Measurements from ENCODE around the gene NFYB.

Gene NFYB

DNA sequence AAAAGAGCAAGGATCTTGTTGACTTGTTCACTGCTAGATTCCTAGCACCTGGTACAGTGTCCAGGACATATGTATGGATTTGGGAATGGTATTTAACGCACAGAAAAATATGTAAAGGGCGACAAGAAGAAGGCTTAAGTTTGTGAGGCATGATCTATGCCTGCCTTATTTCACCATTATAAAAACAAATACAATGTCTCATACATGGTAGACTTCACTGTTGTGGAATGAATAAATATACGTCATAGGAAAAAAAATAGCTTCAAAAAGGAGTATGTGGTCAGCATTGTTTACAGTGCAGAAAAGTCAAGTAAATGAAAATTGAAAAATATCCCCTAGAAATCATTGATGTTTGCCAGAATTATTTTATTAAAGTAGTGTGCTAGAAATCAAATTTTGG, 43.7 kb downstream of the NFYB start:
- H3K4me3 ChIP-seq (ENCODE audit: insufficient read depth, low read depth, low read length) = no peak overlapping the region
- H3K27ac ChIP-seq (ENCODE audit: insufficient read depth, low read depth, low read length, poor library complexity, severe bottlenecking) = no peak overlapping the region
- no peaks in the 10 kb centered on the region for H3K4me1 ChIP-seq (ENCODE audit: control insufficient read depth, insufficient read depth, low read length)
- no peaks in the 10 kb centered on the region for H3K9me3 ChIP-seq (ENCODE audit: control insufficient read depth, low read length)
- H3K36me3 ChIP-seq (ENCODE audit: control insufficient read depth, insufficient read depth, low read length) = no peaks in the 10 kb centered on the region
- no peaks in the 10 kb centered on the region for H3K27me3 ChIP-seq (ENCODE audit: control insufficient read depth, insufficient read depth, low read length, poor library complexity, severe bottlenecking)
- 92 to 100% methylated on average over 1 to 3 of the region's 3 CpGs for WGBS, 2 experiments

DNA sequence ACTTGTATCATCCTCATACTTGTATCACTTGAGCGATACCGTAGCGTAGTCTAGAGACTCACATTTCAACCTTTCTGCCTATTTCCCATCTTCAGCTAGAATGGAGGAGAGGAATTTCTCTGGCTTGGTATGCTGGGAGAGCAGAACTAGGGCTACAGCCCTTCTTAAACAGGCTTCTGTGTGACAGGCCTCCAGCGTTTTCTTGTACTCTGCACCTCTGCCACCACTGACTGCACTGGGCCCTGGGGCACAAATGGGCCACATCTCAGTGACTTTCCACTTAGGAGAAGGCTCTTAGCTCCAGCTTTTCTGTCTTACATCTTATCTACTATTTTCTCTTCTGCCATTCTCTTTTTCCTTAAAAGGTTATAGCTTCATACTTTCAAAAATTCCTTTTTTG, 46.9 kb downstream of the NFYB start:
- Histone ChIP-seq H3K27me3 (ENCODE audit: control insufficient read depth, insufficient read depth, low read length, poor library complexity, severe bottlenecking) (no peaks in the 10 kb centered on the region), H3K9me3 (ENCODE audit: control insufficient read depth, low read length) (no peaks in the 10 kb centered on the region), H3K4me3 (ENCODE audit: insufficient read depth, low read depth, low read length) (no peak overlapping the region), H3K36me3 (ENCODE audit: control insufficient read depth, insufficient read depth, low read length) (no peaks in the 10 kb centered on the region), H3K4me1 (ENCODE audit: control insufficient read depth, insufficient read depth, low read length) (no peaks in the 10 kb centered on the region), H3K27ac (ENCODE audit: insufficient read depth, low read depth, low read length, poor library complexity, severe bottlenecking) (no peak overlapping the region)
- 87 to 90% methylated on average over 4 of the region's 4 CpGs for WGBS, 2 experiments

DNA sequence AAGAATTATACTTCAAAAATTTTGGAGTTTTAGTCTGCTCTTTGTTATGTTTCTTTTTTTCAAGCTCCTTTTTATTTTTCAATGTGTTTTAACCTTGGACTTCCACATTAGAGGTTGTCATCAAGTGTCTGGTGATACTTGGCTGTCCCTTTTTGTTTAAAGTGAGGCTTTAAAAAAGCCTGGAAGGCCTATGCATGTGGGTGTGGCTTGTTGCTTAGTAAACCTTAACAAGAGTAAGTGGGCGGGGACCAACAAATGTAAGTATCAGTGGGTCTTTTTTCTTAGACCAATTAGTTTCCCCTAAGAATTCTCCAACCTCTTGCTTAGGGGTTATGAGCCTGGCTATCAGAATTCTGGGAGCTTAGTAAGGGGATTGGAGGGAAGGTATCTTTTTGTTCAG, 47.3 kb downstream of the NFYB start:
- Histone ChIP-seq H3K9me3 (ENCODE audit: control insufficient read depth, low read length) (no peaks in the 10 kb centered on the region), H3K4me3 (ENCODE audit: insufficient read depth, low read depth, low read length) (no peak overlapping the region), H3K27ac (ENCODE audit: insufficient read depth, low read depth, low read length, poor library complexity, severe bottlenecking) (no peak overlapping the region), H3K27me3 (ENCODE audit: control insufficient read depth, insufficient read depth, low read length, poor library complexity, severe bottlenecking) (no peaks in the 10 kb centered on the region), H3K36me3 (ENCODE audit: control insufficient read depth, insufficient read depth, low read length) (no peaks in the 10 kb centered on the region), H3K4me1 (ENCODE audit: control insufficient read depth, insufficient read depth, low read length) (no peaks in the 10 kb centered on the region)
- 73 to 96% methylated on average over 1 of the region's 1 CpG for WGBS, 2 experiments

DNA sequence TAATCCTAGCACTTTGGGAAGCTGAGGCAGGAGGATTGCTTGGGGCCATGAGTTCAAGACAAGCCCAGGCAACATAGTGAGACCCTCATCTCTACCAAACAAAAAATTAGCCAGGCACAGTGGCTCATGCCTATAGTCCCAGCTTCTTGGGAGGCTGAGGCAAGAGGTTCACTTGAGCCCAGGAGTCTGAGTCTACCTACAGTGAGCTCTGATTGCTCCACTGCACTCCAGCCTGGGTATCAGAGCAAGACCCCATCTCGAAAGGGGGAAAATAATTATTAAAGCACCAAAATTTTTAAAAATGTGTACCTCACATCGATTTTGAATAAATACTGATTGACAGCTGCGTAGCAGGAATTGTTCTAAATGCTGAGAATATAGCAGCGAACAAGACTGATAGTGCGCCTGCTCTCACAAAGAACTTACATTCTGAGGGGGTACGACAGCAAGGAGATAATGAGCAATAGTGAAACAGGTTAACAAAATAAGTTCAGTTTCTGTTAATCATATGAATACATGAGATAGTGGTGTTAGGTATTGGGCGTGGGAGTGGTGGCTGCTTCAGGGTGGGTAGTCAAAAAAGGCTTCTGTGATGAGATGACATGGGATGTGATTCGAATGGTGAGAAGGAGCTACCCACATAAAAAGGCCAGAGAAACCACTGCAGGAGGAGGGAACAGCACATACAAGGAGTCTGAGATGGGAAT, 54.1 kb downstream of the NFYB start:
- WGBS, 2 experiments = 94 to 96% methylated on average over 8 of the region's 8 CpGs
- H3K36me3 ChIP-seq (ENCODE audit: control insufficient read depth, insufficient read depth, low read length) = no peaks in the 10 kb centered on the region
- H3K27ac ChIP-seq (ENCODE audit: insufficient read depth, low read depth, low read length, poor library complexity, severe bottlenecking) = no peak overlapping the region
- no peaks in the 10 kb centered on the region for H3K4me1 ChIP-seq (ENCODE audit: control insufficient read depth, insufficient read depth, low read length)
- H3K27me3 ChIP-seq (ENCODE audit: control insufficient read depth, insufficient read depth, low read length, poor library complexity, severe bottlenecking) = no peaks in the 10 kb centered on the region
- no peak overlapping the region for H3K4me3 ChIP-seq (ENCODE audit: insufficient read depth, low read depth, low read length)
- no peaks in the 10 kb centered on the region for H3K9me3 ChIP-seq (ENCODE audit: control insufficient read depth, low read length)

DNA sequence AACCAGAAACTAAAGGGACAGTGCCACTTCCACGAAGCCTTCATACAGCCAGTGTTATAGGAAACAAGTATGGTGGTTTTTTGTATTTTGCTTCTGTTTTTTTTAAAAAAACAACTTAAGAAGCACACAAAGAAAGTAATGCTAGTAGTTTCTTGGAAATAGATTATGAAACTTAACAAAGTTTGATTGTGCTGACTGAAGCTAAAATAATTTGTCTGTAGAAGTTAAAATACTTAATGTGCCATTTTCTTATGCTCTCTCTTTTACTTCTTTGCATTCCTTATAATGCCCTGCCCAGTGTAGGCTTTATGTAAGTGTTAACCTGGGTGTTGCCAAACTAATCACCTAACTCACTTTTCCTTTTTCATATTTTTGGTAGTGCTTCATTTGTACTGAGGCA, 57.2 kb downstream of the NFYB start:
- H3K36me3 ChIP-seq (ENCODE audit: control insufficient read depth, insufficient read depth, low read length) = no peaks in the 10 kb centered on the region
- no peak overlapping the region for H3K27ac ChIP-seq (ENCODE audit: insufficient read depth, low read depth, low read length, poor library complexity, severe bottlenecking)
- H3K4me1 ChIP-seq (ENCODE audit: control insufficient read depth, insufficient read depth, low read length) = no peaks in the 10 kb centered on the region
- no peaks in the 10 kb centered on the region for H3K27me3 ChIP-seq (ENCODE audit: control insufficient read depth, insufficient read depth, low read length, poor library complexity, severe bottlenecking)
- no peaks in the 10 kb centered on the region for H3K9me3 ChIP-seq (ENCODE audit: control insufficient read depth, low read length)
- WGBS, 2 experiments = 100% methylated on average over 1 of the region's 1 CpG; no CpG with 5 or more reads in 1 of the 2 experiments
- no peak overlapping the region for H3K4me3 ChIP-seq (ENCODE audit: insufficient read depth, low read depth, low read length)

DNA sequence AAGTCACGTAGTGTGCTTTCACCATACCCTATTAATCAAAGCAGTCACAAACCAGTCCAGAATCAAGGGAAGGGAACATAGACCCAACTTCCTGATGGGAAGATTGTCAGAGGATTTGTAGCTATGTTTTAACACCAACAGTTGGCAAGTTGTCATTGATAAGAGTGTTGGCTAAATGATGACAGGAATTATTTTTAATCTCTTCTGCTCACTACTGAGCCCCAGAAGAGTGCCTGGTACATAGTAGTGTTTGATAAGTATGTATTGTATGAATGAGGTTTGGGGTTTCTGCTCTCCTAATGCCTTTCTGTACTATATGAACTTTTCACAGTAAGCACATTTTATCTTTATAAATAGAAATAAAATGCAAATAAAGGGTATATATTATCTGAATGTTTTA, 59.0 kb downstream of the NFYB start:
- no peaks in the 10 kb centered on the region for H3K27me3 ChIP-seq (ENCODE audit: control insufficient read depth, insufficient read depth, low read length, poor library complexity, severe bottlenecking)
- H3K9me3 ChIP-seq (ENCODE audit: control insufficient read depth, low read length) = no peaks in the 10 kb centered on the region
- H3K36me3 ChIP-seq (ENCODE audit: control insufficient read depth, insufficient read depth, low read length) = no peaks in the 10 kb centered on the region
- no peaks in the 10 kb centered on the region for H3K4me1 ChIP-seq (ENCODE audit: control insufficient read depth, insufficient read depth, low read length)
- no peak overlapping the region for H3K4me3 ChIP-seq (ENCODE audit: insufficient read depth, low read depth, low read length)
- no peak overlapping the region for H3K27ac ChIP-seq (ENCODE audit: insufficient read depth, low read depth, low read length, poor library complexity, severe bottlenecking)
- WGBS, 2 experiments = 91 to 100% methylated on average over 1 of the region's 1 CpG

DNA sequence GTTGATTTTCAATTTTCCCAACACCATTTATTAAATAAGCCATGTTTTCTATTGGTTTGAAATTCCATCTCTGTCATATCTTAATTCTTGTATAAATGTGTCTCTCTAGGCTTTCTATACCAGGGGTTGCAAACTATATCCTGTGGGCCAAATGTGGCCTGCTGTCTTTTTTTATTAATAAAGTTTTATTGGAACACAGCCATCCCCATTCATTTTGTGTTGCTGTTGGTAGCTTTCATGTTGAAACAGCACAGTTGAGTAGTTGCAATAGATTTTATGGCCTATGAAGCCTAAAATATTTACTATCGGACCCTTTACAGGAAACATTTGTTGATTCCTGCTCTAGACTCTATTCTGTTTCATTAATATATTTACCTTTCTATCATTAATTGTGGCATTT, 64.3 kb downstream of the NFYB start:
- Histone ChIP-seq H3K27me3 (ENCODE audit: control insufficient read depth, insufficient read depth, low read length, poor library complexity, severe bottlenecking) (no peaks in the 10 kb centered on the region), H3K9me3 (ENCODE audit: control insufficient read depth, low read length) (no peaks in the 10 kb centered on the region), H3K4me1 (ENCODE audit: control insufficient read depth, insufficient read depth, low read length) (no peaks in the 10 kb centered on the region), H3K27ac (ENCODE audit: insufficient read depth, low read depth, low read length, poor library complexity, severe bottlenecking) (no peak overlapping the region), H3K36me3 (ENCODE audit: control insufficient read depth, insufficient read depth, low read length) (no peaks in the 10 kb centered on the region), H3K4me3 (ENCODE audit: insufficient read depth, low read depth, low read length) (no peak overlapping the region)
- WGBS, 2 experiments = 100% methylated on average over 1 of the region's 1 CpG; no CpG with 5 or more reads in 1 of the 2 experiments

DNA sequence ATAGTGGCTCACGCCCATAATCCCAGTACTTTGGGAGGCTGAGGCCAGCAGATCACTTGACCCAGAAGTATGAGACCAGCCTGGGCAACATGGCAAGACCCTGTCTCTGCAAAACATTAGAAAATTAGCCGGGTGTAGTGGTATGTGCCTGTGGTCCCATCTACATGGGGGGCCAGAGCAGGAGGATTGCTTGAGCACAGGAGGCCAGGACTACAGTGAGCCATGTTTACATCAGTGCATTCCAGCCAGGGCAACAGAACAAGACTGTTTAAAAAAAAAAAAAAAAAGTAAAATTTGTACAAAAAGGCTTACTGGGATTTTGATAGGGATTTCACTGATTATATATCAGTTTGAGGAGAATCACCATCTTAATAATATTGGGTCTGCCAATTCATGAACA, 65.9 kb downstream of the NFYB start:
- no peaks in the 10 kb centered on the region for H3K4me1 ChIP-seq (ENCODE audit: control insufficient read depth, insufficient read depth, low read length)
- no peaks in the 10 kb centered on the region for H3K36me3 ChIP-seq (ENCODE audit: control insufficient read depth, insufficient read depth, low read length)
- H3K9me3 ChIP-seq (ENCODE audit: control insufficient read depth, low read length) = no peaks in the 10 kb centered on the region
- H3K4me3 ChIP-seq (ENCODE audit: insufficient read depth, low read depth, low read length) = no peak overlapping the region
- WGBS, 2 experiments = 92 to 93% methylated on average over 2 of the region's 2 CpGs
- H3K27me3 ChIP-seq (ENCODE audit: control insufficient read depth, insufficient read depth, low read length, poor library complexity, severe bottlenecking) = no peaks in the 10 kb centered on the region
- H3K27ac ChIP-seq (ENCODE audit: insufficient read depth, low read depth, low read length, poor library complexity, severe bottlenecking) = no peak overlapping the region

Measured in ectodermal cell (in vitro differentiated cells).